ENCODE data around the gene NLRC5. TPM values are rescaled to one million over a fixed set of nuclear protein-coding genes. Genes with fewer than 3 reads are reported as not detected.

Gene NLRC5
- total and polyA plus RNA-seq, 2 donors (not counting 3 experiments of a cell fraction or from before 2014, with no cell fraction given): 7.4 to 26.3 TPM

GRCh38 chr16:56998352-56998751 lies 9.0 kb downstream of the NLRC5 start:
- Histone ChIP-seq H3K9me3 (replicated peaks; ENCODE audit: control insufficient read depth, insufficient read depth, low read length) (no peaks in the 10 kb centered on the region), H2AFZ (ENCODE audit: low read depth, low read length) (no peak overlapping the region), H3K4me1 (ENCODE audit: control insufficient read depth, extremely low read depth, insufficient read depth, low read length) (peaks cover 14% of the 10 kb centered on the region), H3K36me3 (ENCODE audit: control insufficient read depth in 2 of 2, extremely low read depth in 1 of 2, insufficient read depth in 2 of 2, low read length in 2 of 2) (no peaks in the 10 kb centered on the region), H3K4me3 (replicated peaks in 1 of 3; ENCODE audit: insufficient read depth in 1 of 3, low read depth in 1 of 3, low read length in 3 of 3) (no peak overlapping the region), H3K4me2 (ENCODE audit: insufficient read depth, low read length) (no peak overlapping the region), H4K20me1 (replicated peaks; ENCODE audit: control insufficient read depth, extremely low read depth, insufficient read depth, low read length) (no peaks in the 10 kb centered on the region), H3K27ac (ENCODE audit: insufficient read depth, low read depth, low read length) (no peak overlapping the region), H3K27me3 (ENCODE audit: control insufficient read depth in 2 of 2, insufficient read depth in 2 of 2, low read length in 2 of 2) (no peaks in the 10 kb centered on the region), H3K9me1 (replicated peaks; ENCODE audit: control insufficient read depth, extremely low read depth, insufficient read depth, low read length) (no peaks in the 10 kb centered on the region), H3K9ac (replicated peaks; ENCODE audit: extremely low read depth, insufficient read depth, low read length) (no peak overlapping the region), H3K79me2 (ENCODE audit: control insufficient read depth, insufficient read depth, low read length) (no peaks in the 10 kb centered on the region)
- no TSS peak for BruUV-seq (replicated peaks)
- POLR2A ChIA-PET: interaction anchor here (1.4 kb wide), 1 partner anchor 9 kb away, joined by 5 read pairs; the partner anchor contains the start of gene NLRC5
- no peak for FAIRE-seq
- no peak for DNase-seq (ENCODE audit: low read depth, low spot score)
- CTCF ChIA-PET: interaction anchor here (0.7 kb wide), 1 partner anchor 34 kb away, joined by 4 read pairs; no protein-coding TSS in a partner anchor
- intact Hi-C loops (cut with micrococcal nuclease) (no loop called here), dilution Hi-C loops (cut with MboI; ENCODE audit: extremely low pct_ligation_motif_present, low sequenced_read_pairs) (no loop called here)
- TF ChIP-seq EZH2 (IDR thresholded peaks at IDR 0.05; ENCODE audit: borderline replicate concordance, low read depth, low read length, severe bottlenecking) (no peak), POLR2A (IDR thresholded peaks at IDR 0.05; ENCODE audit: low read depth, low read length) (no peak), MYC (IDR thresholded peaks at IDR 0.05; ENCODE audit: low read depth, low read length) (no peak), MAX (IDR thresholded peaks at IDR 0.05; ENCODE audit: insufficient read depth, insufficient read length) (no peak), FOS (IDR thresholded peaks at IDR 0.05; ENCODE audit: borderline replicate concordance, insufficient read depth, low read length) (no peak), POLR2AphosphoS5 (IDR thresholded peaks at IDR 0.05; ENCODE audit: insufficient read depth, low read depth, low read length) (no peak), JUN (IDR thresholded peaks at IDR 0.05; ENCODE audit: borderline replicate concordance, insufficient read depth, insufficient read length, low read depth) (no peak), GATA2 (IDR thresholded peaks at IDR 0.05; ENCODE audit: insufficient read depth, insufficient read length, low read depth, low read length) (no peak), CTCF (IDR thresholded peaks at IDR 0.05; ENCODE audit: extremely low read depth in 1 of 2, insufficient read depth in 1 of 2, low read depth in 1 of 2, low read length in 2 of 2) (no peak)

Measured in endothelial cell of umbilical vein (primary cell).